ENCODE measurements around the gene TIGAR. TPM values are rescaled to one million over a fixed set of nuclear protein-coding genes. Genes with fewer than 3 reads are reported as not detected.
A peak's percentile ranks its signal among the peaks of the same experiment; 100 is the strongest.

Gene TIGAR
- total RNA-seq, 1 donor from 2014 or later = 21.9 TPM

DNA sequence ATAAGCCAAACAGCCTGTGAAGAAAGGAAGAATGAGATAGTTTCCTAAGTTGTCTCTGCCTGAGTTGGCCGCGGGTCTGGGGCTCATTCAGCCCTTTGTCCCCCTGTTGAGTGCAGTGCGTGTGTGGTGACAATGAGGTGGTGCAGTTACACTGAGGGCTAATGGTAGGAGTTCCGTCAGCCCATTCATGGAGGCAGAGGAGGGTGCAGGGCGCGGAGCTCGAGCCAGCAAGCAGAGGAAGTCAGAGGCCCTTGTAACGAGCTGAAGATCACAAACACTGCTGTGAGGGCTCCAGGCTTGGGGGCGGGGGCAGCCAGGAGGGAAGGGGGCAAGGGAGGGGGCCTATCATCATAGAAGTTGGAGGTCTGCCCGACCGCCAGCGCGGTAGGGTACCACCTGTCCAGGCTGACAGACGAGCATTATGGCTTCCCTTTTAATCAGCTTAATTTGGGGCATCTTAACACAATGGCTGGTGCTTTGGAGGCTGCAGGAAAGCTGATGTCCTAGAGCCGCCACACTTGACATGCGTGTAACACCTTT, 27.0 kb upstream of the TIGAR start:
- Mint-ChIP-seq H3K27me3 (ENCODE audit: unreplicated experiment) (peaks cover 17% of the 10 kb centered on the region), H3K4me1 (ENCODE audit: unreplicated experiment) (peaks cover 48% of the 10 kb centered on the region), H3K36me3 (ENCODE audit: low read depth, unreplicated experiment) (peaks cover 43% of the 10 kb centered on the region), H3K4me3 (ENCODE audit: unreplicated experiment) (peak overlapping the region; percentile 16), H3K9me3 (ENCODE audit: unreplicated experiment) (no peaks in the 10 kb centered on the region), H3K27ac (ENCODE audit: unreplicated experiment) (peak overlapping the region; percentile 80)
- TF ChIP-seq, protein P1, sequence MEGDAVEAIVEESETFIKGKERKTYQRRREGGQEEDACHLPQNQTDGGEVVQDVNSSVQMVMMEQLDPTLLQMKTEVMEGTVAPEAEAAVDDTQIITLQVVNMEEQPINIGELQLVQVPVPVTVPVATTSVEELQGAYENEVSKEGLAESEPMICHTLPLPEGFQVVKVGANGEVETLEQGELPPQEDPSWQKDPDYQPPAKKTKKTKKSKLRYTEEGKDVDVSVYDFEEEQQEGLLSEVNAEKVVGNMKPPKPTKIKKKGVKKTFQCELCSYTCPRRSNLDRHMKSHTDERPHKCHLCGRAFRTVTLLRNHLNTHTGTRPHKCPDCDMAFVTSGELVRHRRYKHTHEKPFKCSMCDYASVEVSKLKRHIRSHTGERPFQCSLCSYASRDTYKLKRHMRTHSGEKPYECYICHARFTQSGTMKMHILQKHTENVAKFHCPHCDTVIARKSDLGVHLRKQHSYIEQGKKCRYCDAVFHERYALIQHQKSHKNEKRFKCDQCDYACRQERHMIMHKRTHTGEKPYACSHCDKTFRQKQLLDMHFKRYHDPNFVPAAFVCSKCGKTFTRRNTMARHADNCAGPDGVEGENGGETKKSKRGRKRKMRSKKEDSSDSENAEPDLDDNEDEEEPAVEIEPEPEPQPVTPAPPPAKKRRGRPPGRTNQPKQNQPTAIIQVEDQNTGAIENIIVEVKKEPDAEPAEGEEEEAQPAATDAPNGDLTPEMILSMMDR (IDR thresholded peaks at IDR 0.05; ENCODE audit: unreplicated experiment) = no peak
- no peak for DNase-seq (ENCODE audit: low spot score)

- Mint-ChIP-seq H3K4me1 (ENCODE audit: unreplicated experiment) (peaks cover 21% of the 10 kb centered on the region), H3K27ac (ENCODE audit: unreplicated experiment) (peak overlapping the region; percentile 17), H3K36me3 (ENCODE audit: low read depth, unreplicated experiment) (peaks cover 44% of the 10 kb centered on the region), H3K4me3 (ENCODE audit: unreplicated experiment) (no peak overlapping the region), H3K27me3 (ENCODE audit: unreplicated experiment) (peaks cover 10% of the 10 kb centered on the region), H3K9me3 (ENCODE audit: unreplicated experiment) (no peaks in the 10 kb centered on the region)
- TF ChIP-seq, protein P1 (IDR thresholded peaks at IDR 0.05; ENCODE audit: unreplicated experiment) = no peak
- DNase-seq (ENCODE audit: low spot score) = no peak
These were observed 24.3 kb upstream of the TIGAR start for GRCh38 chr12:4296751-4297150.

- Mint-ChIP-seq H3K4me3 (ENCODE audit: unreplicated experiment) (no peak overlapping the region), H3K36me3 (ENCODE audit: low read depth, unreplicated experiment) (peaks cover 47% of the 10 kb centered on the region), H3K4me1 (ENCODE audit: unreplicated experiment) (peaks cover 17% of the 10 kb centered on the region), H3K27ac (ENCODE audit: unreplicated experiment) (no peak overlapping the region), H3K9me3 (ENCODE audit: unreplicated experiment) (no peaks in the 10 kb centered on the region), H3K27me3 (ENCODE audit: unreplicated experiment) (peaks cover 6% of the 10 kb centered on the region)
- TF ChIP-seq, protein P1 (IDR thresholded peaks at IDR 0.05; ENCODE audit: unreplicated experiment) = no peak
- no peak for DNase-seq (ENCODE audit: low spot score)
These were observed 23.4 kb upstream of the TIGAR start for GRCh38 chr12:4297617-4298016.

DNA sequence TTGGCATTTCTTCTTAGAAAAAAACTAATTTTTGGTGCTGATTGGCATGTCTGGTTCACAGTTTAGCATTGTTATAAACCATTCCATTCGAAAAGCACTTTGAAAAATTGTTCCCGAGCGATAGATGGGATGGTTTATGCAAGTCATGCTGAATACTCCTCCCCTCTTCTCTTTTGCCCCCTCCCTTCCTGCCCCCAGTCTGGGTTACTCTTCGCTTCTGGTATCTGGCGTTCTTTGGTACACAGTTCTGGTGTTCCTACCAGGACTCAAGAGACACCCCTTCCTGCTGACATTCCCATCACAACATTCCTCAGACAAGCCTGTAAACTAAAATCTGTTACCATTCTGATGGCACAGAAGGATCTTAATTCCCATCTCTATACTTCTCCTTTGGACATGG, 20.1 kb upstream of the TIGAR start:
- H3K4me1 Mint-ChIP-seq (ENCODE audit: unreplicated experiment) = peaks cover 11% of the 10 kb centered on the region
- no peaks in the 10 kb centered on the region for H3K9me3 Mint-ChIP-seq (ENCODE audit: unreplicated experiment)
- H3K27me3 Mint-ChIP-seq (ENCODE audit: unreplicated experiment) = peaks cover 2% of the 10 kb centered on the region
- DNase-seq (ENCODE audit: low spot score) = no peak
- H3K36me3 Mint-ChIP-seq (ENCODE audit: low read depth, unreplicated experiment) = peaks cover 38% of the 10 kb centered on the region
- no peak overlapping the region for H3K27ac Mint-ChIP-seq (ENCODE audit: unreplicated experiment)
- H3K4me3 Mint-ChIP-seq (ENCODE audit: unreplicated experiment) = no peak overlapping the region
- TF ChIP-seq, protein P1 (IDR thresholded peaks at IDR 0.05; ENCODE audit: unreplicated experiment) = no peak

DNA sequence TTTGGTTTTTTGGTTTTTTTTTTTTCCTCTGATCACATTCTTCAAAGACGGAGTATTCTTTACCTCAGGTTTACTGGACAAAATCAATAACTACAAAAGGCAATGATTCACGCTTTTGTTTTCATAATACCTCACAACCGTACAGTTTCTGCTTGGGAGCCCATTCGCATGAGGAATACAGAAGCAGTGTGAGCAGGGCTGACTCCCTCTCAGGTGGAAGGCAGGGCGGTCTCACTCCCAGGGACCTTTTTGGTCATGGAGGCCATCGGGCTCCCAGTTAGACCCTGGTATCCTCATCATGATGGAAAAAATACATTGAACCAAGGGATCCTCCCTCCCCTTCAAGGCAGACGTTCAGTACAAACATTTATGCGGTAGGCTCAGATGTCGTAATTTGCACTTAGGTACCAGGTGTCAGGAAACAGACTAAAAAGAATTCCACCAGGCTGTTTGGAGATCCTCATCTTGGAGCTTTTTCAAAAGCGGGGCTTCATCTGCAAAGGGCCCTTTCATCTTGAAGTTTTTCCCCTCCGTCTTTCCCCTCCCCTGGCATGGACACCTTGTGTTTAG, 19.0 kb upstream of the TIGAR start:
- Mint-ChIP-seq H3K27me3 (ENCODE audit: unreplicated experiment) (peaks cover 2% of the 10 kb centered on the region), H3K4me3 (ENCODE audit: unreplicated experiment) (no peak overlapping the region), H3K27ac (ENCODE audit: unreplicated experiment) (no peak overlapping the region), H3K4me1 (ENCODE audit: unreplicated experiment) (peaks cover 19% of the 10 kb centered on the region), H3K9me3 (ENCODE audit: unreplicated experiment) (no peaks in the 10 kb centered on the region), H3K36me3 (ENCODE audit: low read depth, unreplicated experiment) (peaks cover 30% of the 10 kb centered on the region)
- TF ChIP-seq, protein P1 (IDR thresholded peaks at IDR 0.05; ENCODE audit: unreplicated experiment) = no peak
- no peak for DNase-seq (ENCODE audit: low spot score)

All from endothelial cell (in vitro differentiated cells).